ENCODE results near the gene MASP1. TPM values are rescaled to one million over a fixed set of nuclear protein-coding genes. Genes with fewer than 3 reads are reported as not detected.

The MASP1 gene
- total and polyA plus RNA-seq, 2 experiments from 2014 or later = 1.6 to 3.0 TPM

DNA sequence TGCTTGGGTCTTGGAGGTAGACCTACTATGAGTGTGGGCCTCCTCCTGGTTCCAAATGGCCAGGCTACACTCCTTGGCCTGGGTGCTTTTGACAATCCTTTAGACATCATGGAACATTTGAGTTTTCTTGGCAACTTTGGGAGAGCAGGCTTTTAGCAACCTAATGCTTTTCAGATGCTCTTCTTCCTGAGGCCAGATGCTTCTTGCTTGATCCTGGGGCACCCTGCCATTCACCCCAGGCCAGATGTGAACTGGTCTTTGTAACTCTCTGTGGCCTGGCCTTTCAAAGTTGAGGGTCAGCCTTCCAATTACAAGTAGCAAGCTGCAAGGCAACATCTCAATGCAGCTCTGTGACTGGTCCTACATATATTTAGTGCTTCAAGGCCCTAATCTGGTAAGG, 53.8 kb downstream of the MASP1 start:
- no peaks in the 10 kb centered on the region for H3F3A ChIP-seq (replicated peaks; ENCODE audit: low read depth)
- H3K27ac Mint-ChIP-seq = no peak overlapping the region
- H4K20me1 ChIP-seq (replicated peaks; ENCODE audit: insufficient read depth) = no peaks in the 10 kb centered on the region
- H3K36me3 ChIP-seq (ENCODE audit: insufficient read depth) = no peaks in the 10 kb centered on the region
- no peak overlapping the region for H3K4me3 Mint-ChIP-seq
- H3K27me3 Mint-ChIP-seq (ENCODE audit: insufficient read depth, low read depth, poor library complexity) = no peaks in the 10 kb centered on the region
- no peak overlapping the region for H2AFZ ChIP-seq
- no peaks in the 10 kb centered on the region for H3K4me1 Mint-ChIP-seq
- no peaks in the 10 kb centered on the region for H3K36me3 Mint-ChIP-seq (ENCODE audit: low read depth)
- no peaks in the 10 kb centered on the region for H3K4me1 ChIP-seq (ENCODE audit: insufficient read depth)
- 0 out of 2 replicates have a peak, but pooled peaks cover 16% of the 10 kb centered on the region for H3K9me2 ChIP-seq (ENCODE audit: insufficient read depth)
- no peak for ATAC-seq
- H3K79me2 ChIP-seq (replicated peaks; ENCODE audit: insufficient read depth) = no peaks in the 10 kb centered on the region
- H3K4me2 ChIP-seq = no peak overlapping the region
- H3K9me3 Mint-ChIP-seq = peaks cover 4% of the 10 kb centered on the region; the same call in 2 of the 3 replicates
- H3K27ac ChIP-seq (ENCODE audit: low read depth) = no peak overlapping the region
- TF ChIP-seq CREB1 (CRISPR knock-in tag; IDR thresholded peaks at IDR 0.05; ENCODE audit: low read depth) (no peak), ZNF331 (CRISPR knock-in tag; IDR thresholded peaks at IDR 0.05; ENCODE audit: low read depth) (no peak), JUNB (IDR thresholded peaks at IDR 0.05; ENCODE audit: unreplicated experiment) (no peak), NANOG (IDR thresholded peaks at IDR 0.05; ENCODE audit: borderline replicate concordance) (no peak), ZNF114 (CRISPR knock-in tag; IDR thresholded peaks at IDR 0.05) (no peak), STAT1 (IDR thresholded peaks at IDR 0.05; ENCODE audit: unreplicated experiment) (no peak), EZH2 (IDR thresholded peaks at IDR 0.05; ENCODE audit: low read depth, unreplicated experiment) (no peak), POLR2AphosphoS5 (IDR thresholded peaks at IDR 0.05; ENCODE audit: low read depth) (no peak), EZH2phosphoT487 (IDR thresholded peaks at IDR 0.05; ENCODE audit: unreplicated experiment) (no peak)
- TF ChIP-seq, protein P1, sequence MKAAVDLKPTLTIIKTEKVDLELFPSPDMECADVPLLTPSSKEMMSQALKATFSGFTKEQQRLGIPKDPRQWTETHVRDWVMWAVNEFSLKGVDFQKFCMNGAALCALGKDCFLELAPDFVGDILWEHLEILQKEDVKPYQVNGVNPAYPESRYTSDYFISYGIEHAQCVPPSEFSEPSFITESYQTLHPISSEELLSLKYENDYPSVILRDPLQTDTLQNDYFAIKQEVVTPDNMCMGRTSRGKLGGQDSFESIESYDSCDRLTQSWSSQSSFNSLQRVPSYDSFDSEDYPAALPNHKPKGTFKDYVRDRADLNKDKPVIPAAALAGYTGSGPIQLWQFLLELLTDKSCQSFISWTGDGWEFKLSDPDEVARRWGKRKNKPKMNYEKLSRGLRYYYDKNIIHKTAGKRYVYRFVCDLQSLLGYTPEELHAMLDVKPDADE (IDR thresholded peaks at IDR 0.05) = no peak
- TF ChIP-seq, protein P2, sequence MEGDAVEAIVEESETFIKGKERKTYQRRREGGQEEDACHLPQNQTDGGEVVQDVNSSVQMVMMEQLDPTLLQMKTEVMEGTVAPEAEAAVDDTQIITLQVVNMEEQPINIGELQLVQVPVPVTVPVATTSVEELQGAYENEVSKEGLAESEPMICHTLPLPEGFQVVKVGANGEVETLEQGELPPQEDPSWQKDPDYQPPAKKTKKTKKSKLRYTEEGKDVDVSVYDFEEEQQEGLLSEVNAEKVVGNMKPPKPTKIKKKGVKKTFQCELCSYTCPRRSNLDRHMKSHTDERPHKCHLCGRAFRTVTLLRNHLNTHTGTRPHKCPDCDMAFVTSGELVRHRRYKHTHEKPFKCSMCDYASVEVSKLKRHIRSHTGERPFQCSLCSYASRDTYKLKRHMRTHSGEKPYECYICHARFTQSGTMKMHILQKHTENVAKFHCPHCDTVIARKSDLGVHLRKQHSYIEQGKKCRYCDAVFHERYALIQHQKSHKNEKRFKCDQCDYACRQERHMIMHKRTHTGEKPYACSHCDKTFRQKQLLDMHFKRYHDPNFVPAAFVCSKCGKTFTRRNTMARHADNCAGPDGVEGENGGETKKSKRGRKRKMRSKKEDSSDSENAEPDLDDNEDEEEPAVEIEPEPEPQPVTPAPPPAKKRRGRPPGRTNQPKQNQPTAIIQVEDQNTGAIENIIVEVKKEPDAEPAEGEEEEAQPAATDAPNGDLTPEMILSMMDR (conservative IDR thresholded peaks at IDR 0.05; ENCODE audit: low read depth in 2 of 2) = no peak
- TF ChIP-seq, protein P3, sequence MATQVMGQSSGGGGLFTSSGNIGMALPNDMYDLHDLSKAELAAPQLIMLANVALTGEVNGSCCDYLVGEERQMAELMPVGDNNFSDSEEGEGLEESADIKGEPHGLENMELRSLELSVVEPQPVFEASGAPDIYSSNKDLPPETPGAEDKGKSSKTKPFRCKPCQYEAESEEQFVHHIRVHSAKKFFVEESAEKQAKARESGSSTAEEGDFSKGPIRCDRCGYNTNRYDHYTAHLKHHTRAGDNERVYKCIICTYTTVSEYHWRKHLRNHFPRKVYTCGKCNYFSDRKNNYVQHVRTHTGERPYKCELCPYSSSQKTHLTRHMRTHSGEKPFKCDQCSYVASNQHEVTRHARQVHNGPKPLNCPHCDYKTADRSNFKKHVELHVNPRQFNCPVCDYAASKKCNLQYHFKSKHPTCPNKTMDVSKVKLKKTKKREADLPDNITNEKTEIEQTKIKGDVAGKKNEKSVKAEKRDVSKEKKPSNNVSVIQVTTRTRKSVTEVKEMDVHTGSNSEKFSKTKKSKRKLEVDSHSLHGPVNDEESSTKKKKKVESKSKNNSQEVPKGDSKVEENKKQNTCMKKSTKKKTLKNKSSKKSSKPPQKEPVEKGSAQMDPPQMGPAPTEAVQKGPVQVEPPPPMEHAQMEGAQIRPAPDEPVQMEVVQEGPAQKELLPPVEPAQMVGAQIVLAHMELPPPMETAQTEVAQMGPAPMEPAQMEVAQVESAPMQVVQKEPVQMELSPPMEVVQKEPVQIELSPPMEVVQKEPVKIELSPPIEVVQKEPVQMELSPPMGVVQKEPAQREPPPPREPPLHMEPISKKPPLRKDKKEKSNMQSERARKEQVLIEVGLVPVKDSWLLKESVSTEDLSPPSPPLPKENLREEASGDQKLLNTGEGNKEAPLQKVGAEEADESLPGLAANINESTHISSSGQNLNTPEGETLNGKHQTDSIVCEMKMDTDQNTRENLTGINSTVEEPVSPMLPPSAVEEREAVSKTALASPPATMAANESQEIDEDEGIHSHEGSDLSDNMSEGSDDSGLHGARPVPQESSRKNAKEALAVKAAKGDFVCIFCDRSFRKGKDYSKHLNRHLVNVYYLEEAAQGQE (IDR thresholded peaks at IDR 0.05; ENCODE audit: unreplicated experiment) = no peak
- TF ChIP-seq, protein P4, sequence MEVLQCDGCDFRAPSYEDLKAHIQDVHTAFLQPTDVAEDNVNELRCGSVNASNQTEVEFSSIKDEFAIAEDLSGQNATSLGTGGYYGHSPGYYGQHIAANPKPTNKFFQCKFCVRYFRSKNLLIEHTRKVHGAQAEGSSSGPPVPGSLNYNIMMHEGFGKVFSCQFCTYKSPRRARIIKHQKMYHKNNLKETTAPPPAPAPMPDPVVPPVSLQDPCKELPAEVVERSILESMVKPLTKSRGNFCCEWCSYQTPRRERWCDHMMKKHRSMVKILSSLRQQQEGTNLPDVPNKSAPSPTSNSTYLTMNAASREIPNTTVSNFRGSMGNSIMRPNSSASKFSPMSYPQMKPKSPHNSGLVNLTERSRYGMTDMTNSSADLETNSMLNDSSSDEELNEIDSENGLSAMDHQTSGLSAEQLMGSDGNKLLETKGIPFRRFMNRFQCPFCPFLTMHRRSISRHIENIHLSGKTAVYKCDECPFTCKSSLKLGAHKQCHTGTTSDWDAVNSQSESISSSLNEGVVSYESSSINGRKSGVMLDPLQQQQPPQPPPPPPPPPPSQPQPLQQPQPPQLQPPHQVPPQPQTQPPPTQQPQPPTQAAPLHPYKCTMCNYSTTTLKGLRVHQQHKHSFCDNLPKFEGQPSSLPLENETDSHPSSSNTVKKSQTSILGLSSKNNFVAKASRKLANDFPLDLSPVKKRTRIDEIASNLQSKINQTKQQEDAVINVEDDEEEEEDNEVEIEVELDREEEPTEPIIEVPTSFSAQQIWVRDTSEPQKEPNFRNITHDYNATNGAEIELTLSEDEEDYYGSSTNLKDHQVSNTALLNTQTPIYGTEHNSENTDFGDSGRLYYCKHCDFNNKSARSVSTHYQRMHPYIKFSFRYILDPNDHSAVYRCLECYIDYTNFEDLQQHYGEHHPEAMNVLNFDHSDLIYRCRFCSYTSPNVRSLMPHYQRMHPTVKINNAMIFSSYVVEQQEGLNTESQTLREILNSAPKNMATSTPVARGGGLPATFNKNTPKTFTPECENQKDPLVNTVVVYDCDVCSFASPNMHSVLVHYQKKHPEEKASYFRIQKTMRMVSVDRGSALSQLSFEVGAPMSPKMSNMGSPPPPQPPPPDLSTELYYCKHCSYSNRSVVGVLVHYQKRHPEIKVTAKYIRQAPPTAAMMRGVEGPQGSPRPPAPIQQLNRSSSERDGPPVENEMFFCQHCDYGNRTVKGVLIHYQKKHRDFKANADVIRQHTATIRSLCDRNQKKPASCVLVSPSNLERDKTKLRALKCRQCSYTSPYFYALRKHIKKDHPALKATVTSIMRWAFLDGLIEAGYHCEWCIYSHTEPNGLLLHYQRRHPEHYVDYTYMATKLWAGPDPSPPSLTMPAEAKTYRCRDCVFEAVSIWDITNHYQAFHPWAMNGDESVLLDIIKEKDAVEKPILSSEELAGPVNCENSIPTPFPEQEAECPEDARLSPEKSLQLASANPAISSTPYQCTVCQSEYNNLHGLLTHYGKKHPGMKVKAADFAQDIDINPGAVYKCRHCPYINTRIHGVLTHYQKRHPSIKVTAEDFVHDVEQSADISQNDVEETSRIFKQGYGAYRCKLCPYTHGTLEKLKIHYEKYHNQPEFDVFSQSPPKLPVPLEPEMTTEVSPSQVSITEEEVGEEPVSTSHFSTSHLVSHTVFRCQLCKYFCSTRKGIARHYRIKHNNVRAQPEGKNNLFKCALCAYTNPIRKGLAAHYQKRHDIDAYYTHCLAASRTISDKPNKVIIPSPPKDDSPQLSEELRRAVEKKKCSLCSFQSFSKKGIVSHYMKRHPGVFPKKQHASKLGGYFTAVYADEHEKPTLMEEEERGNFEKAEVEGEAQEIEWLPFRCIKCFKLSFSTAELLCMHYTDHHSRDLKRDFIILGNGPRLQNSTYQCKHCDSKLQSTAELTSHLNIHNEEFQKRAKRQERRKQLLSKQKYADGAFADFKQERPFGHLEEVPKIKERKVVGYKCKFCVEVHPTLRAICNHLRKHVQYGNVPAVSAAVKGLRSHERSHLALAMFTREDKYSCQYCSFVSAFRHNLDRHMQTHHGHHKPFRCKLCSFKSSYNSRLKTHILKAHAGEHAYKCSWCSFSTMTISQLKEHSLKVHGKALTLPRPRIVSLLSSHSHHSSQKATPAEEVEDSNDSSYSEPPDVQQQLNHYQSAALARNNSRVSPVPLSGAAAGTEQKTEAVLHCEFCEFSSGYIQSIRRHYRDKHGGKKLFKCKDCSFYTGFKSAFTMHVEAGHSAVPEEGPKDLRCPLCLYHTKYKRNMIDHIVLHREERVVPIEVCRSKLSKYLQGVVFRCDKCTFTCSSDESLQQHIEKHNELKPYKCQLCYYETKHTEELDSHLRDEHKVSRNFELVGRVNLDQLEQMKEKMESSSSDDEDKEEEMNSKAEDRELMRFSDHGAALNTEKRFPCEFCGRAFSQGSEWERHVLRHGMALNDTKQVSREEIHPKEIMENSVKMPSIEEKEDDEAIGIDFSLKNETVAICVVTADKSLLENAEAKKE (CRISPR knock-in tag; IDR thresholded peaks at IDR 0.05) = no peak
- H3K4me3 ChIP-seq = no peak overlapping the region
- H3K27me3 ChIP-seq (ENCODE audit: insufficient read depth) = no peaks in the 10 kb centered on the region
- DNase-seq (ENCODE audit: low spot score) = no peak
